Suprapubic skin (tissue), 4 donors: ENCODE data around the gene GCNA. TPM values are rescaled to one million over a fixed set of nuclear protein-coding genes. Genes with fewer than 3 reads are reported as not detected.
"Not testable (repeated sequence)": the region's sequence is repeated elsewhere in the genome, so short reads cannot be mapped to it uniquely, and the experiment has no call there.

Experiments
- DNase-seq, 2 donors: peaks; one replicate each; pipeline ENCODE4 v3.0.0-alpha.2; 2019; ENCODE audit warnings: low spot score in 2 of 2
- H3K27ac ChIP-seq: fragments of 200-600 bp; sonication (generic); one replicate; pipeline ENCODE4 v1.5.1; 2019
- H3K27me3 ChIP-seq: fragments of 200-600 bp; sonication (generic); one replicate; pipeline ENCODE4 v1.5.1; 2019
- H3K36me3 ChIP-seq: fragments of 200-600 bp; sonication (generic); one replicate; pipeline ENCODE4 v1.5.1; 2019
- H3K4me1 ChIP-seq: fragments of 200-600 bp; sonication (generic); one replicate; pipeline ENCODE4 v1.5.1; 2019
- H3K4me3 ChIP-seq: fragments of 200-600 bp; sonication (generic); one replicate; pipeline ENCODE4 v1.5.1; 2019; ENCODE audit warnings: mild to moderate bottlenecking
- H3K9me3 ChIP-seq: fragments of 200-600 bp; sonication (generic); one replicate; pipeline ENCODE4 v1.5.1; 2019
- EP300 ChIP-seq: sonication (generic); formaldehyde crosslinking; IDR thresholded peaks from one replicate; pipeline ENCODE4 v1.6.1; 2017; ENCODE audit warnings: antibody characterized with exemption
- POLR2A ChIP-seq, 2 donors: fragments of 450-650 bp; IDR thresholded peaks; one replicate each; pipeline ENCODE4 v1.6.1; 2017; ENCODE audit warnings: antibody characterized with exemption in 2 of 2, mild to moderate bottlenecking in 2 of 2, moderate library complexity in 2 of 2
- POLR2AphosphoS5 ChIP-seq, 3 donors: sonication (generic); formaldehyde crosslinking; IDR thresholded peaks; one replicate each; pipeline ENCODE4 v1.6.1; 2017; ENCODE audit warnings: antibody characterized with exemption in 3 of 3
- WGBS: methylation state at CpG from one replicate; pipeline ENCODE4 v1.1.5; 2018; 5-methylcytosine and 5-hydroxymethylcytosine counted together
- total RNA-seq, 4 donors: library from RNA; depleted of rRNA; stranded (reverse); fragments of >200 nt; gene quantifications; one replicate each; pipeline ENCODE4 v1.1.0, GENCODE V29; 2016
- TF ChIP-seq, protein P1 (sequence below), 2 donors: fragments of 200-600 bp in 1 of 2; fragments of 450-650 bp in 1 of 2; sonication (generic) in 1 of 2; IDR thresholded peaks; one replicate each; pipeline ENCODE4 v1.5.1; 2016 to 2019; ENCODE audit warnings: antibody characterized with exemption in 2 of 2, mild to moderate bottlenecking in 1 of 2, moderate library complexity in 1 of 2

The GCNA gene
- total RNA-seq, 4 donors from 2014 or later = 0.47 to 5.5 (median 0.99) TPM

DNA sequence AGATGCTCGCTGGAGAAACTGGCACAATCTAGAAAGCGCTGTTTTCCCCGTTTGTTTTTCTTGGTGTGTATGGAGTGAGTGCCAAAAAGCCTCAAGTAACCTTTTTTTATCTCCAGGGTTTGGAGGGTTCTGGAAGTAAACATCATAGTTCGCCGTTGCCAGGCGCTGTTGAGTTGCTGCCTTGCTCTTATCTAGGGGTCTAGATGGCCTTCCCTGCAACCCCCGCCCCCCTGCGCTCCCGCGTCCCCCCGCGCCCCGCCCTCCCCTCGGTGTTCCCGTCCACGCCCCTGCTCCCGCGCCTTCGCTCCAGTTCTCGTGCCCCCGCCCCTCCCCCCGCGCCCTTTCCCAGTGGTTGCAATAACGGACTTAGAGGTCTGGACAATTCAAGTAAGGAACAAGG, 555 bp upstream of the GCNA start:
- no peak for DNase-seq
- Histone ChIP-seq H3K9me3 (no peaks in the 10 kb centered on the region), H3K4me1 (no peaks in the 10 kb centered on the region), H3K27ac (no peak overlapping the region), H3K36me3 (peaks cover 24% of the 10 kb centered on the region), H3K27me3 (no peaks in the 10 kb centered on the region), H3K4me3 (no peak overlapping the region)
- TF ChIP-seq, protein P1, sequence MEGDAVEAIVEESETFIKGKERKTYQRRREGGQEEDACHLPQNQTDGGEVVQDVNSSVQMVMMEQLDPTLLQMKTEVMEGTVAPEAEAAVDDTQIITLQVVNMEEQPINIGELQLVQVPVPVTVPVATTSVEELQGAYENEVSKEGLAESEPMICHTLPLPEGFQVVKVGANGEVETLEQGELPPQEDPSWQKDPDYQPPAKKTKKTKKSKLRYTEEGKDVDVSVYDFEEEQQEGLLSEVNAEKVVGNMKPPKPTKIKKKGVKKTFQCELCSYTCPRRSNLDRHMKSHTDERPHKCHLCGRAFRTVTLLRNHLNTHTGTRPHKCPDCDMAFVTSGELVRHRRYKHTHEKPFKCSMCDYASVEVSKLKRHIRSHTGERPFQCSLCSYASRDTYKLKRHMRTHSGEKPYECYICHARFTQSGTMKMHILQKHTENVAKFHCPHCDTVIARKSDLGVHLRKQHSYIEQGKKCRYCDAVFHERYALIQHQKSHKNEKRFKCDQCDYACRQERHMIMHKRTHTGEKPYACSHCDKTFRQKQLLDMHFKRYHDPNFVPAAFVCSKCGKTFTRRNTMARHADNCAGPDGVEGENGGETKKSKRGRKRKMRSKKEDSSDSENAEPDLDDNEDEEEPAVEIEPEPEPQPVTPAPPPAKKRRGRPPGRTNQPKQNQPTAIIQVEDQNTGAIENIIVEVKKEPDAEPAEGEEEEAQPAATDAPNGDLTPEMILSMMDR (IDR thresholded peaks at IDR 0.05) = no peak
- TF ChIP-seq POLR2AphosphoS5 (IDR thresholded peaks at IDR 0.05) (no peak), POLR2A (IDR thresholded peaks at IDR 0.05) (no peak), EP300 (no peak)
- 87% methylated on average over 24 of the region's 24 CpGs for WGBS

DNA sequence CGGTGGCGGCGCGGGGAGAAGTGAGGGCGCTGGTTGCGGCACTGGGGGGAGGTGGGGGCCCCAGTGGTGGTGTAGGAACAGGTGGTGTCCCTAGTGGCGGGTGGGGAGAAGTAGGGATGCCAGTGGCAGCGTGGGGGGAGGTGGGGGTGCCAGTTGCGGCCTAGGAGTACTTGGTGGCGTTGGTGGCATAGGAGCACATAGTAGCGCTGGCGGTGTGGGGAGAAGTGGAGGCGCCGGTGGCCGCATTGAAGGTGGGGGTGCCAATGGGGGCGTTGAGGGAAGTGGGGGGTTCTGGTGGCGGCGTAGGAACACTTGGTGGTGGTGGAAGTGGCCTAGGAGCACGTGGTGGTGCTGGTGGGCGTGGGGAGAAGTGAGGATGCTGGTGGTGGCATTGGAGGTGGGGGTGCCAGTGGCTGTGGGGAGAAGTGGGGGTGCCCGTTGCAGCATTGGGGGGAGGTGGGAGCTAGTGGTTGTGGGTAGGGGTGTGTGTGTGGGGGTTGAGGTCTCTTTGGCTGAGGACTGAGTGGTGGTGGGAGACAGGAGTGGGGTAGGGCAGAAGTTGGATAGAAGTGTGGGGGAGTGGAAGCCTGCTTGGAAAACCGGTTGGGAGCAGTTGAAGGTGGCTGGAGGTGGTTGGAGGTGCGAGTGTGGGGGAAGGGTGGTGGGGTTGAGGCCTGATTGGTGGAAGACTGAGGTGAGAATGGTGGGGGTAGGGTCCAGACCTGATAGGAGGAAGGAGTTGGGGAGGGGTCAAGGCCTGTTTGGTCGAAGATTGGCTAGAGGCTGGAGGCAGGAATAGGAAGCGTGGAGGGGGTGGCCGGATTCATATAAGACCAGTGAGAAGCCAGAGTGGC, 1.1 kb downstream of the GCNA start:
- Histone ChIP-seq H3K36me3 (peaks cover 13% of the 10 kb centered on the region), H3K4me1 (no peaks in the 10 kb centered on the region), H3K27me3 (no peaks in the 10 kb centered on the region), H3K9me3 (no peaks in the 10 kb centered on the region), H3K27ac (no peak overlapping the region), H3K4me3 (no peak overlapping the region)
- TF ChIP-seq POLR2A (IDR thresholded peaks at IDR 0.05) (no peak), POLR2AphosphoS5 (IDR thresholded peaks at IDR 0.05) (no peak), EP300 (no peak)
- TF ChIP-seq, protein P1 (IDR thresholded peaks at IDR 0.05) = no peak
- no peak for DNase-seq
- WGBS = 95% methylated on average over 26 of the region's 26 CpGs

DNA sequence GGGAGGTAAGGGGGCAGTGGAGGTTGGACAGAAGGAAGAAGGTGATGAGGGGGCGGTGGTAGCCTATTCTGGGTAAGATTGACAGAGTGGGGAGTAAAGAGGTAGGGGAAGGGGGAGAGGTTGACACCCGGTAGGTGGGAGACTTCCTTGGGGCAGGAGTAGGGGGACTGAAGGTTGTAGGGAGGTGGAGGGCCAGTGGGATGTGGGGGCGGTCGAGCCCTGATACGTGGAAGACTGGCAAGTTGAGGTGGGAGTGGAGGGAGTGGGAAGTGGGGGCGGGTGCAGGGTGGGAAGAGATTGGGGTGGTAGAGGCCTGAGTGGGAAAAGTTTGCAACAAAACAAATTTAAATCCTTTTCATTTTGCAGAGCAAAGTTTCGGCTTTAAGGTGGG, 1.7 kb downstream of the GCNA start:
- Histone ChIP-seq H3K27ac (no peak overlapping the region), H3K27me3 (no peaks in the 10 kb centered on the region), H3K9me3 (no peaks in the 10 kb centered on the region), H3K4me3 (no peak overlapping the region), H3K4me1 (no peaks in the 10 kb centered on the region), H3K36me3 (peaks cover 11% of the 10 kb centered on the region)
- TF ChIP-seq EP300 (no peak), POLR2A (IDR thresholded peaks at IDR 0.05) (no peak), POLR2AphosphoS5 (IDR thresholded peaks at IDR 0.05) (no peak)
- TF ChIP-seq, protein P1 (IDR thresholded peaks at IDR 0.05) = no peak
- no peak for DNase-seq
- WGBS = 88% methylated on average over 7 of the region's 7 CpGs

DNA sequence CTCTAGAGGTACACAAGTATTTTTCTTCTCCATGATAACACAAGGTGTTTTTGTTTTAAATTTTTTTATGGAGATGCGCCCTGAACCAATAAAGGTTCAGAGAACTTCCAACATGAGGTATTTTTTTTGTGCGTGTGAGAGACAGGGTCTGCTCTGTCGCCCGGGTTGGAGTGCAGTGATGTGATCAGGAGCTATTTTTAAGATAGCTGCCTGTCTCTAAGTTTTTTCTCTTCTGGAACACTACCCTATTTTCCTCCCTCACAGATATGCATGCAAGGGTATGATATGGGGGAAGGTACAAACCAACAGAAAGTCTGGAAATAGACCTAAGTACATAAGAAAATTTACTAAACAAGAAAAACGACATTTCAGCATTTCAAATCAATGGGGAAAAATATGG, 3.0 kb downstream of the GCNA start:
- H3K27ac ChIP-seq = no peak overlapping the region
- H3K9me3 ChIP-seq = no peaks in the 10 kb centered on the region
- no peaks in the 10 kb centered on the region for H3K4me1 ChIP-seq
- H3K4me3 ChIP-seq = no peak overlapping the region
- TF ChIP-seq, protein P1 (IDR thresholded peaks at IDR 0.05) = no peak
- no peak for TF ChIP-seq POLR2AphosphoS5 (IDR thresholded peaks at IDR 0.05)
- no peak for TF ChIP-seq EP300
- no peak for TF ChIP-seq POLR2A (IDR thresholded peaks at IDR 0.05)
- 76% methylated on average over 5 of the region's 5 CpGs for WGBS
- peaks cover 4% of the 10 kb centered on the region for H3K36me3 ChIP-seq
- DNase-seq = no peak
- H3K27me3 ChIP-seq = no peaks in the 10 kb centered on the region

DNA sequence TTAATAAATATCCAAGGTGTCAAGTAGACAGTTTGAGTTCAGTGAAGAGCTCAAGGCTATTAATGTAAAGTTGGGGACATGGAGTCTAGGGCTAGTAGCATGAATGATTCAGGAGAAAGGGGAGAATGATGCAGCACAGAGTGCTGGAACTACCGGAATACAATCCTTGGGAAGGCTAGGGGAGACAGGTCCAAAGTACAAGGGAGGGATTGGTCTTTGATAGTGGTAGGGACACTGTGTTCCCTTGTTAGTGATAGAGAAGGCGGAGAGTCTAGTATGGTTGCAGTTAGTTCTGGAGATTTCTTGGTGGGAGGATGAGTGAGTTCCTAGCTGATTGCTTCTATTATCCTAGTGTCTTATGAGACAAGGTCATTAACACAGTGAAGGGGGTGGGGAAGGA, 8.7 kb downstream of the GCNA start:
- no peak overlapping the region for H3K4me3 ChIP-seq
- TF ChIP-seq POLR2A (IDR thresholded peaks at IDR 0.05) (no peak), EP300 (no peak), POLR2AphosphoS5 (IDR thresholded peaks at IDR 0.05) (no peak)
- TF ChIP-seq, protein P1 (IDR thresholded peaks at IDR 0.05) = no peak
- no peaks in the 10 kb centered on the region for H3K4me1 ChIP-seq
- 95% methylated on average over 2 of the region's 2 CpGs for WGBS
- DNase-seq = no peak
- H3K27ac ChIP-seq = no peak overlapping the region
- no peaks in the 10 kb centered on the region for H3K27me3 ChIP-seq
- no peaks in the 10 kb centered on the region for H3K9me3 ChIP-seq
- no peaks in the 10 kb centered on the region for H3K36me3 ChIP-seq

DNA sequence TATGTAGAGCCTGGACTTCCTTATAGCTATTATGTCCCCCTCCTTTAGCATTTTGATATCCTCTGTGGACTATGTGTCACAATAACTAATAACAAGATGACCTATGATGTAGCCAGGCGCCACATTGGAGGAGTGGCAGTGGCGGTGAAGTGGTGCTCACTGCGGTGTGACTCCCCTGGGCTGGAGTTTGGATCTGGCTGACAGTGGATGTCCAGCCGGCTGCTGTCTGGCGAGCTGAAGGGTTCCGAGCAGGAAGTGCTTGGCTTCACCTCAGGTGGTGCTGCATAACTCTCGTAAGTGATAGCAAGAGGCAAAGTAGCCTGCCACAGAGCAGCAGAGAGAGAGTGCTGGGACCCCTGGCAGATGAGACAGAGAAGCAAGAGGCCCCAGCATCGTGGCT, 15.0 kb downstream of the GCNA start:
- H3K9me3 ChIP-seq, H3K27ac ChIP-seq, H3K4me1 ChIP-seq, H3K36me3 ChIP-seq, H3K4me3 ChIP-seq, DNase-seq, H3K27me3 ChIP-seq: not testable (repeated sequence)
- WGBS = 50% methylated on average over 1 of the region's 8 CpGs
